ENCODE data around the gene ANKUB1. TPM values are rescaled to one million over a fixed set of nuclear protein-coding genes. Genes with fewer than 3 reads are reported as not detected.

Gene ANKUB1
- total RNA-seq, 1 experiment from 2014 or later = not detected

DNA sequence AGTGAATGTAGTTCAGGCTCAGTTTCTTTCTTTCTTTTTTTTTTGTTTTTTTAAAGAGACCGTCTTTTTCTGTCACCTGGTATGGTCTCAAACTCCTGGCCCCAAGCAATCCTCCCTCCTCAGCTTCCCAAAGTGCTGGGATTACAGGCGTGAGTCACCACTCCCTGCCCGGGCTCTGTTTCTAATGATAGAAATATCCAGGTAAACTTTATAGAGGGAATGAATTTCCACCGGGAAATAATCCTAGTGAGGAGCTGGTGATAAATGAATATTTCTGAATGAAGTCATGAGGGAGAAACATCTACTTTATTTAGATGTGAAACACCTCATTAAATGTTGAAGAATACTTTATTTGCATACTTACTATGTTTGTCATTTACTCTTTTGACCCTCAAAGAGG lies 27.8 kb upstream of the ANKUB1 start:
- Histone ChIP-seq H3K9me2 (ENCODE audit: insufficient read depth) (no peaks in the 10 kb centered on the region), H3K4me3 (replicated peaks in 1 of 2; ENCODE audit: low read depth in 1 of 2, low read length in 2 of 2) (peak overlapping the region in 1 of 2 experiments; percentile 27; a peak in 1 of 4 replicates), H3K36me3 (ENCODE audit: control insufficient read depth in 1 of 2, insufficient read depth in 2 of 2, low read length in 2 of 2) (no peaks in the 10 kb centered on the region), H3K4me2 (ENCODE audit: low read length) (peak overlapping the region; percentile 65), H3K27ac (ENCODE audit: low read depth, low read length) (peak overlapping the region; percentile 43; the same call in 1 of the 2 replicates), H4K20me1 (ENCODE audit: insufficient read depth) (no peaks in the 10 kb centered on the region), H3K4me1 (ENCODE audit: control insufficient read depth in 1 of 2, insufficient read depth in 2 of 2, low read length in 2 of 2) (peaks cover 13 to 20% of the 10 kb centered on the region in 2 experiments; a peak in 3 of 4 replicates), H3K9me3 (ENCODE audit: control insufficient read depth in 1 of 2, insufficient read depth in 1 of 2, low read depth in 1 of 2, low read length in 2 of 2) (no peaks in the 10 kb centered on the region), H3K27me3 (ENCODE audit: insufficient read depth, low read length) (no peaks in the 10 kb centered on the region), H2AFZ (ENCODE audit: low read depth, low read length, poor library complexity, severe bottlenecking) (no peak overlapping the region), H3K9ac (ENCODE audit: low read length) (peak overlapping the region; percentile 21; the same call in 1 of the 2 replicates), H3K79me2 (ENCODE audit: insufficient read depth, low read length) (peaks cover 99% of the 10 kb centered on the region)
- intact Hi-C loops (cut with micrococcal nuclease) = no loop called here
- ATAC-seq (peak; percentile 90), DNase-seq (ENCODE audit: low read depth, low spot score) (peak; percentile 35)
- BruUV-seq (replicated peaks) = no TSS peak
- RAD21 ChIA-PET (ENCODE audit: low non-redundant PET in 1 of 2, low total read pairs in 2 of 2, uncharacterized antibody in 2 of 2, unreplicated experiment in 2 of 2) = no interaction called here
- CTCF ChIA-PET = interaction anchor here (1.2 to 2.4 kb wide), 2 partner anchors 12 to 54 kb away, joined by 3 to 13 read pairs; no protein-coding TSS in a partner anchor
- POLR2A ChIA-PET = interaction anchor here (0.5 to 1.8 kb wide), 2 partner anchors 9 to 282 kb away, joined by 3 to 5 read pairs; no protein-coding TSS in a partner anchor
- TF ChIP-seq ELF1 (IDR thresholded peaks at IDR 0.05; ENCODE audit: borderline replicate concordance, low read depth) (no peak), SP1 (IDR thresholded peaks at IDR 0.05; ENCODE audit: low read depth) (peak; percentile 10; the same call in 1 of the 2 replicates), POLR2A (IDR thresholded peaks at IDR 0.05; ENCODE audit: borderline replicate concordance, extremely low read depth, insufficient read depth, insufficient read length) (no peak), SIN3A (IDR thresholded peaks at IDR 0.05; ENCODE audit: low read depth) (no peak), TCF7L2 (IDR thresholded peaks at IDR 0.05; ENCODE audit: borderline replicate concordance, extremely low read depth, insufficient read depth, insufficient read length) (no peak), EGR1 (IDR thresholded peaks at IDR 0.05; ENCODE audit: low read depth) (no peak), EZH2 (IDR thresholded peaks at IDR 0.05) (no peak), SRF (IDR thresholded peaks at IDR 0.05; ENCODE audit: low read depth) (no peak), RAD21 (IDR thresholded peaks at IDR 0.05; ENCODE audit: low read depth) (no peak), ZNF274 (IDR thresholded peaks at IDR 0.05; ENCODE audit: low read depth, low read length) (no peak), JUND (IDR thresholded peaks at IDR 0.05) (peak; percentile 67), ZFX (IDR thresholded peaks at IDR 0.05) (no peak), FOSL1 (IDR thresholded peaks at IDR 0.05; ENCODE audit: low read depth) (peak; percentile 72), POLR2AphosphoS5 (IDR thresholded peaks at IDR 0.05; ENCODE audit: low read depth, low read length) (no peak), CEBPB (IDR thresholded peaks at IDR 0.05; ENCODE audit: low read depth) (no peak), YY1 (IDR thresholded peaks at IDR 0.05; ENCODE audit: extremely low read depth, insufficient replicate concordance, low read depth, low read length) (no peak), EZH2phosphoT487 (IDR thresholded peaks at IDR 0.05; ENCODE audit: borderline replicate concordance) (no peak)
- TF ChIP-seq, protein P1, sequence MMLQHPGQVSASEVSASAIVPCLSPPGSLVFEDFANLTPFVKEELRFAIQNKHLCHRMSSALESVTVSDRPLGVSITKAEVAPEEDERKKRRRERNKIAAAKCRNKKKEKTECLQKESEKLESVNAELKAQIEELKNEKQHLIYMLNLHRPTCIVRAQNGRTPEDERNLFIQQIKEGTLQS (IDR thresholded peaks at IDR 0.05) = no peak
- TF ChIP-seq, protein P2, sequence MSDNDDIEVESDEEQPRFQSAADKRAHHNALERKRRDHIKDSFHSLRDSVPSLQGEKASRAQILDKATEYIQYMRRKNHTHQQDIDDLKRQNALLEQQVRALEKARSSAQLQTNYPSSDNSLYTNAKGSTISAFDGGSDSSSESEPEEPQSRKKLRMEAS (IDR thresholded peaks at IDR 0.05) = no peak
- TF ChIP-seq, protein P3, sequence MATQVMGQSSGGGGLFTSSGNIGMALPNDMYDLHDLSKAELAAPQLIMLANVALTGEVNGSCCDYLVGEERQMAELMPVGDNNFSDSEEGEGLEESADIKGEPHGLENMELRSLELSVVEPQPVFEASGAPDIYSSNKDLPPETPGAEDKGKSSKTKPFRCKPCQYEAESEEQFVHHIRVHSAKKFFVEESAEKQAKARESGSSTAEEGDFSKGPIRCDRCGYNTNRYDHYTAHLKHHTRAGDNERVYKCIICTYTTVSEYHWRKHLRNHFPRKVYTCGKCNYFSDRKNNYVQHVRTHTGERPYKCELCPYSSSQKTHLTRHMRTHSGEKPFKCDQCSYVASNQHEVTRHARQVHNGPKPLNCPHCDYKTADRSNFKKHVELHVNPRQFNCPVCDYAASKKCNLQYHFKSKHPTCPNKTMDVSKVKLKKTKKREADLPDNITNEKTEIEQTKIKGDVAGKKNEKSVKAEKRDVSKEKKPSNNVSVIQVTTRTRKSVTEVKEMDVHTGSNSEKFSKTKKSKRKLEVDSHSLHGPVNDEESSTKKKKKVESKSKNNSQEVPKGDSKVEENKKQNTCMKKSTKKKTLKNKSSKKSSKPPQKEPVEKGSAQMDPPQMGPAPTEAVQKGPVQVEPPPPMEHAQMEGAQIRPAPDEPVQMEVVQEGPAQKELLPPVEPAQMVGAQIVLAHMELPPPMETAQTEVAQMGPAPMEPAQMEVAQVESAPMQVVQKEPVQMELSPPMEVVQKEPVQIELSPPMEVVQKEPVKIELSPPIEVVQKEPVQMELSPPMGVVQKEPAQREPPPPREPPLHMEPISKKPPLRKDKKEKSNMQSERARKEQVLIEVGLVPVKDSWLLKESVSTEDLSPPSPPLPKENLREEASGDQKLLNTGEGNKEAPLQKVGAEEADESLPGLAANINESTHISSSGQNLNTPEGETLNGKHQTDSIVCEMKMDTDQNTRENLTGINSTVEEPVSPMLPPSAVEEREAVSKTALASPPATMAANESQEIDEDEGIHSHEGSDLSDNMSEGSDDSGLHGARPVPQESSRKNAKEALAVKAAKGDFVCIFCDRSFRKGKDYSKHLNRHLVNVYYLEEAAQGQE (IDR thresholded peaks at IDR 0.05; ENCODE audit: low read depth) = no peak
- TF ChIP-seq, protein P4, sequence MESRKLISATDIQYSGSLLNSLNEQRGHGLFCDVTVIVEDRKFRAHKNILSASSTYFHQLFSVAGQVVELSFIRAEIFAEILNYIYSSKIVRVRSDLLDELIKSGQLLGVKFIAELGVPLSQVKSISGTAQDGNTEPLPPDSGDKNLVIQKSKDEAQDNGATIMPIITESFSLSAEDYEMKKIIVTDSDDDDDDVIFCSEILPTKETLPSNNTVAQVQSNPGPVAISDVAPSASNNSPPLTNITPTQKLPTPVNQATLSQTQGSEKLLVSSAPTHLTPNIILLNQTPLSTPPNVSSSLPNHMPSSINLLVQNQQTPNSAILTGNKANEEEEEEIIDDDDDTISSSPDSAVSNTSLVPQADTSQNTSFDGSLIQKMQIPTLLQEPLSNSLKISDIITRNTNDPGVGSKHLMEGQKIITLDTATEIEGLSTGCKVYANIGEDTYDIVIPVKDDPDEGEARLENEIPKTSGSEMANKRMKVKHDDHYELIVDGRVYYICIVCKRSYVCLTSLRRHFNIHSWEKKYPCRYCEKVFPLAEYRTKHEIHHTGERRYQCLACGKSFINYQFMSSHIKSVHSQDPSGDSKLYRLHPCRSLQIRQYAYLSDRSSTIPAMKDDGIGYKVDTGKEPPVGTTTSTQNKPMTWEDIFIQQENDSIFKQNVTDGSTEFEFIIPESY (IDR thresholded peaks at IDR 0.05; ENCODE audit: extremely low read depth, insufficient replicate concordance, low read length) = no peak

All from HCT116 (cell line).